LNCAP (cell line): ENCODE data around the gene PRSS2.
A peak's percentile ranks its signal among the peaks of the same experiment; 100 is the strongest.

Experiments
- CTCF ChIP-seq: fragments of 450-650 bp; IDR thresholded peaks from 2 replicates; pipeline ENCODE4 v1.5.1; 2017; ENCODE audit warnings: mild to moderate bottlenecking

Gene PRSS2

GRCh38 chr7:142806957-142807356, 36.2 kb downstream of the PRSS2 start:
- no peak for TF ChIP-seq CTCF

DNA sequence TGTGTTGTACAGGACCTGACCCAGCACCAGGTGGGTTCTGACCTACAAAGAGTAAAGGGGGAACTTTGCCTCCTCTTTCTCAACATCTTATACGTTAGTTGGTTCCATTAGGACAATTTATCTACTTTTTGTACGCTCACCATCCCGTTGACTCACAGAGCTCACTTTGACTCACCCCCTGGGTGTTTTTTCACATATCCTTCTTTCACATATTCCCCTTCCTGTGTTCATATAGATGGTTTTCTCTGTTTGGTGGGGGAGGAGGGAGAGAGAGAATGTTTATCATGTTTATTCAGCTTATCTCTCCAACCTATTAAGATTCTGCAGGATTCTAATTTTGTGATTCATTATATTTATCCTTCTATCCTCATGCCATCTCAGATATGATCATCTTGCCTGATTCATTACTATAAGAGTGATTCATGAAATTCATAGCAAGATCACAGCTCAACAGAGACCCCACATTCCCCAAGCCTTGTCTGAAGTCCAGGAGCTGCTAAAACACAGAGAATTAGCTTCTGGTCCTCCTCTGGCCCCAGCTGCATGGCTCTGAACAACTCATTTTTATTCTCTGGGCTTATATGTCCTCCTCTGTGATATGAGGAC, 37.2 kb downstream of the PRSS2 start:
- no peak for TF ChIP-seq CTCF

- TF ChIP-seq CTCF: no peak
Measured at GRCh38 chr7:142808461-142808801, 37.7 kb downstream of the PRSS2 start.

- no peak for TF ChIP-seq CTCF
Measured at GRCh38 chr7:142808802-142809583, 38.2 kb downstream of the PRSS2 start.

- no peak for TF ChIP-seq CTCF
Measured at GRCh38 chr7:142809671-142810070, 38.9 kb downstream of the PRSS2 start.

DNA sequence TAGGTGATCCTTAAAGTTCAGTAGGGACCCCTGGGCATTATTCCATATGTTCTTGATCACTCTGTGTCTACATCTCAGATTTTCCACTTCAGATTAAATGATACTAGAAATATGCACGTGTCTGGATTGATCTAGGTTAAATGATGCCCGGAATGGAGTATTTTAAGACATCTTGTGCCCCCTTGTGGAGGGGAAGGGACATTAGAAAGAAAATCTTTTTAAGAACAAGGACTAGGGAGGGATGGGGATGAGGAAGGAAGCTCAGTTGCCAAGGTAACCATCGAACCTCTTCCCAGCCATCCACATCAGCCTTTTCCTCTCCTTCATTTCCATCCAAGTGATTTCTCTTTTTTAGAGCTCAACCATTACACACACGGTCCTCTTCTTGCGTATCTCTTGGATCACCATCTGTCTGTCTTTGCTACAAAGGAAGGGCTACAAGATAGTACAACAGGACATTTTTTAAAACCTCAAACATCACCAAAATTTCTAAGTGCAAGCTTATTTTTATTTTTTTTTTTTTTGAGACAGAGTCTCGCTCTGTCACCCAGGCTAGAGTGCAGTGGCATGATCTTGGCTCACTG, 40.5 kb downstream of the PRSS2 start:
- TF ChIP-seq CTCF: peak; percentile 68

DNA sequence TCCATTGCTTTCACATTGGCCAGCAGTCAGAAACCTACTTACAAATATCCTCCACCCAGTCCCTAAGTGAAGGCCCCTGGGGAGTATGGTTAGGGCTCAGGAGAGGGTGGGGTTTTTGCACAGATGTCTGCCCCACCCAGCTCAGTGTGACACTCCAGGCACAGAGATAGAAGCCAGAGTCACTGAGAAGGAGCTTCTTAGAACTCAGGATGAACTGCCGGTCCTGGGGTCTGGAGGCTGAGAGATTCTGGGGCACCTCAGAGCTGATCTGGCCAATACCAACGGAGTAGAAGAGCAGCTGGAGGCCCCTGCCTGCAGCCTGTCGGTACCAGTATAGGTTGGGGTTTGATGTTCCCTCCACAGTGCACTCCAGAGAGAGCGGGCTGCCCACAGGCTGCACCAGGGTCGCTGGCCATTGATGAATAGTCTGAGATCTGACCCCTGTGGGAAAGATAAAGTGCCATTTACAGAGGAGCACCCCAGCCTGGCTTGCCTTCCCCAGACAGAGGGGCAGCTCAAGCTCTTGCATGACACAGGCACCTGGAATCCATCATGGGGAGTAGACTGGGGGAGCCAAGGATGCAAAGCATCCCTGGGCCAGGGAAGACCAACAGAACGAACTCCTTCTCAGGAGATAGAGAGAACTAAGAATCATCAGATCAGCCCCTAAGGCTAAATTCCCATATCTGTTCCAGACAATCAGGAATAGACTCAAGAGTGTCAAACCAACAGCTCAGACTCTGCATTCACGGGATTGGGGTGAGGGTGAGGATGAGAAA, 41.9 kb downstream of the PRSS2 start:
- TF ChIP-seq CTCF: no peak
